AG09309 (cell line): ENCODE data around the gene PRLR.
"Not testable (repeated sequence)": the region's sequence is repeated elsewhere in the genome, so short reads cannot be mapped to it uniquely, and the experiment has no call there.

Experiments used
- DNase-seq: peaks from one replicate; pipeline ENCODE4 v3.0.0-alpha.2; 2010; ENCODE audit warnings: low read depth
- H3K4me3 ChIP-seq: 2 replicates; pipeline ENCODE4 v1.5.1; 2011; ENCODE audit warnings: mild to moderate bottlenecking, low read depth, low read length, moderate library complexity; ENCODE audit not compliant: control insufficient read depth
- CTCF ChIP-seq: IDR thresholded peaks from 2 replicates; pipeline ENCODE4 v1.5.1; 2011; ENCODE audit warnings: mild to moderate bottlenecking, low read depth, low read length, inconsistent platforms; ENCODE audit not compliant: insufficient read depth, control insufficient read depth; ENCODE audit errors: missing control alignments

PRLR gene

GRCh38 chr5:35038891-35039290, 191.4 kb downstream of the PRLR start:
- DNase-seq: no peak
- no peak overlapping the region for H3K4me3 ChIP-seq
- no peak for TF ChIP-seq CTCF

GRCh38 chr5:35036536-35036935, 193.8 kb downstream of the PRLR start:
- no peak for DNase-seq
- H3K4me3 ChIP-seq: no peak overlapping the region
- no peak for TF ChIP-seq CTCF

GRCh38 chr5:35035929-35036328, 194.4 kb downstream of the PRLR start:
- not testable (repeated sequence) for H3K4me3 ChIP-seq, DNase-seq

- no peak for DNase-seq
- no peak for TF ChIP-seq CTCF
- no peak overlapping the region for H3K4me3 ChIP-seq
Measured at GRCh38 chr5:35035271-35035670, 195.0 kb downstream of the PRLR start.

GRCh38 chr5:35032356-35032755, 197.9 kb downstream of the PRLR start:
- DNase-seq: no peak
- H3K4me3 ChIP-seq: no peak overlapping the region
- TF ChIP-seq CTCF: no peak

GRCh38 chr5:35031276-35031675, 199.0 kb downstream of the PRLR start:
- peak; percentile 52 for DNase-seq
- H3K4me3 ChIP-seq: no peak overlapping the region
- TF ChIP-seq CTCF: no peak

GRCh38 chr5:35030426-35031100, 199.7 kb downstream of the PRLR start:
- no peak for DNase-seq
- TF ChIP-seq CTCF: peak; percentile 17
- no peak overlapping the region for H3K4me3 ChIP-seq
